OCI-LY1 (cell line): ENCODE measurements around the gene SLC6A16.
A peak's percentile ranks its signal among the peaks of the same experiment; 100 is the strongest.

Experiments used
- H2AFZ ChIP-seq: fragments of 200-600 bp; sonication (generic), shearing (Covaris generic); 2 replicates; pipeline ENCODE4 v1.6.0; 2014; ENCODE audit warnings: antibody characterized with exemption, mild to moderate bottlenecking, low read length
- H3F3A ChIP-seq: fragments of 200-600 bp; sonication (generic), shearing (Covaris generic); 2 replicates; pipeline ENCODE4 v1.6.0; 2014; ENCODE audit warnings: mild to moderate bottlenecking, antibody characterized with exemption, low read length, moderate library complexity; ENCODE audit not compliant: insufficient read depth
- H3K27ac ChIP-seq: fragments of 200-600 bp; sonication (generic); 2 replicates; pipeline ENCODE4 v1.5.1; 2014; ENCODE audit warnings: low read length, mixed run types, mild to moderate bottlenecking, low read depth; ENCODE audit not compliant: poor library complexity, severe bottlenecking
- H3K27me3 ChIP-seq: fragments of 200-600 bp; sonication (generic); 2 replicates; pipeline ENCODE4 v1.6.0; 2014; ENCODE audit warnings: antibody characterized with exemption, mild to moderate bottlenecking, low read length, moderate library complexity; ENCODE audit not compliant: insufficient read depth
- H3K36me3 ChIP-seq: fragments of 200-600 bp; sonication (generic); 2 replicates; pipeline ENCODE4 v1.6.1; 2014; ENCODE audit warnings: mild to moderate bottlenecking, antibody characterized with exemption, low read length, moderate library complexity, mixed read lengths; ENCODE audit not compliant: insufficient read depth
- H3K4me1 ChIP-seq: fragments of 200-600 bp; sonication (generic); 2 replicates; pipeline ENCODE4 v1.5.1; 2014; ENCODE audit warnings: mild to moderate bottlenecking, low read length, moderate library complexity; ENCODE audit not compliant: insufficient read depth, severe bottlenecking
- H3K4me2 ChIP-seq: fragments of 200-600 bp; sonication (generic), shearing (Covaris generic); 2 replicates; pipeline ENCODE4 v1.6.1; 2014; ENCODE audit warnings: low read length
- H3K4me3 ChIP-seq: fragments of 200-600 bp; sonication (generic); 2 replicates; pipeline ENCODE4 v1.5.1; 2014; ENCODE audit warnings: low read length, low read depth, mild to moderate bottlenecking, mixed read lengths; ENCODE audit not compliant: poor library complexity, severe bottlenecking
- H3K79me2 ChIP-seq: fragments of 200-600 bp; shearing (Covaris generic); 2 replicates; pipeline ENCODE4 v1.6.1; 2016; ENCODE audit warnings: mixed run types, low read length, mixed read lengths; ENCODE audit not compliant: insufficient read depth
- H3K9ac ChIP-seq: fragments of 200-600 bp; sonication (generic), shearing (Covaris generic); 2 replicates; pipeline ENCODE4 v1.6.1; 2014; ENCODE audit warnings: mild to moderate bottlenecking, low read length, mixed read lengths
- H3K9me2 ChIP-seq: fragments of 200-600 bp; sonication (generic), shearing (Covaris generic); 2 replicates; pipeline ENCODE4 v1.6.1; 2014; ENCODE audit warnings: low read depth, mild to moderate bottlenecking, low read length, mixed read lengths
- H3K9me3 ChIP-seq: fragments of 200-600 bp; shearing (Covaris generic); 2 replicates; pipeline ENCODE4 v1.6.1; 2014; ENCODE audit warnings: low read length, mixed read lengths
- H4K20me1 ChIP-seq: fragments of 200-600 bp; sonication (generic), shearing (Covaris generic); 2 replicates; pipeline ENCODE4 v1.6.0; 2016; ENCODE audit warnings: mild to moderate bottlenecking, low read length; ENCODE audit not compliant: insufficient read depth
- CTCF ChIP-seq: fragments of 200-600 bp; sonication (generic), shearing (Covaris generic); IDR thresholded peaks from 2 replicates; pipeline ENCODE4 v1.5.1; 2017; ENCODE audit warnings: mild to moderate bottlenecking, antibody characterized with exemption, low read length, moderate library complexity, mixed read lengths
- EZH2 ChIP-seq: fragments of 200-600 bp; sonication (generic), shearing (Covaris generic); IDR thresholded peaks from 2 replicates; pipeline ENCODE4 v1.8.0; 2017; ENCODE audit warnings: borderline replicate concordance, mixed run types, mild to moderate bottlenecking, antibody characterized with exemption, low read length, moderate library complexity, mixed read lengths

Gene SLC6A16

DNA sequence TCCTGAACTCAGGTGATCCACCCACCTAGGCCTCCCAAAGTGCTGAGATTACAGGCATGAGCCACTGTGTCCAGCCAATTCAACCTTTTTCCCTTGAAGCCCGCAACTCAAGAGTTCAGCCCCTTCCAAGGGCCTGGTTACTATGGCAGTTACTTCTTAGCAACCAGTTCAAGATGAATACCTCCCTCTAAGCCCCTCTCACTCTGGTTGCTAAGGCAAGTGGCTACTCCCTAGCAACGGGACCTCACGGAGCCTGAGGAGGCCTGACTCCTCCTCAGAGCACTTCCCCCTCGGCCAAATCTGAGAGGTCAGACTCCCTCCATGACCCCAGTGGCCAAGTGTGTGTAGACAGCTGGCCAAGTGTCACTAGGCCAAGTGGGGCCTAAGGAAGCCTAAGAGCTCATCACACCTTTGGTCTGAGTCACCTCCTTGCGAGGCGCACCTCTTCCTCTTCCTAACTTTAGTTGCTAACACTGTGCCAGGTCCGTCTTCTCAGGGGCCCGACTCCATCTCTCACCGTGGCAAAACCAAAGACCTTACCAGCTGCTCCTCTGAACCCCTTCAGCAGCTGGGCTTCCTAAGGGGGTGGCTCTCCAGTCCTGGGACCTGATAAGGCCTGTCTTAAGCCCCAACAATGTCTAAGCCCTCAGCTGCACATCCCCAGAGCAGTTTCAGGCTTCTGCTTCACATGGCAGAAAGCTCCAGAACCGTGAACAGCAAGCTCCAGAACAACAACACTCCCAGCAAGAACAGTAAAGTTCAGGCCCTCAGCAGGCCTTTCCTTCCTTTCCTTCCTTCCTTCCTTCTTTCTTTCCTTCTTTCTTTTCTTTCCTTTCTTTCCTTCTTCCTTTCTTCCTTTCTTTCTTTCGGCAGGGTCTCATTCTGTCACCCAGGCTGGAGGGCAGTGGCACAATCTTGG, 19.8 kb upstream of the SLC6A16 start:
- Histone ChIP-seq H3K27ac (peak overlapping the region; percentile 28), H4K20me1 (no peaks in the 10 kb centered on the region), H2AFZ (no peak overlapping the region), H3K36me3 (peaks cover 13% of the 10 kb centered on the region), H3K27me3 (no peaks in the 10 kb centered on the region), H3K9me3 (no peaks in the 10 kb centered on the region), H3K4me3 (no peak overlapping the region), H3K9ac (no peak overlapping the region), H3K4me2 (no peak overlapping the region), H3F3A (0 out of 2 replicates have a peak, but pooled peaks cover 3% of the 10 kb centered on the region), H3K79me2 (no peaks in the 10 kb centered on the region), H3K9me2 (no peaks in the 10 kb centered on the region), H3K4me1 (peaks cover 23% of the 10 kb centered on the region)
- TF ChIP-seq CTCF (no peak), EZH2 (no peak)

- Histone ChIP-seq H3K4me1 (peaks cover 33% of the 10 kb centered on the region), H2AFZ (no peak overlapping the region), H3K9me2 (no peaks in the 10 kb centered on the region), H3K9ac (no peak overlapping the region), H3K27me3 (no peaks in the 10 kb centered on the region), H3K27ac (no peak overlapping the region), H3K9me3 (no peaks in the 10 kb centered on the region), H3K79me2 (no peaks in the 10 kb centered on the region), H3K4me2 (no peak overlapping the region), H3K4me3 (no peak overlapping the region), H3F3A (0 out of 2 replicates have a peak, but pooled peaks cover 3% of the 10 kb centered on the region), H4K20me1 (no peaks in the 10 kb centered on the region), H3K36me3 (peaks cover 29% of the 10 kb centered on the region)
- no peak for TF ChIP-seq CTCF
- no peak for TF ChIP-seq EZH2
Observed at GRCh38 chr19:49343123-49343522, 18.1 kb upstream of the SLC6A16 start.

DNA sequence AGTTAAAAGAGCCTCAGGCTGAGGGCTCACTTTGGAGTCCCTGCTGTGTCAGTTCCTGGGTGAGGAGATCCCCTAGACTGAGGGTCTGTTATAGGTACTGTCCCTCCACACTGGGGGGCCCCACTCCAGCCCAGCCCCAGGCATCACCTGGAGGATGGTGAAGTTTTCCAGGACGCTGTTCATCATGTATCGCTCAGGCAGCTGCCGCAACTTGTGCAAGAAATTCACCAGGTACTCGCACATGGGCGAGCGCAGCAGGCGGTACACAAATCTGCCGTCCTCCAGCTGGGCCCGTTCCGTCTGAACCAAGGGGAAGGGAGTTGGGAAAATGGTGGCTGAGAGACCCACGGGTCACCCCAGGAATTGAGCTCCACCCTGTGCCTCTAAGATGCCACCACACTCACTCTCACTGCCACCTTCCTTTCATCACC, 17.3 kb upstream of the SLC6A16 start:
- no peak overlapping the region for H3K4me3 ChIP-seq
- 0 out of 2 replicates have a peak, but pooled peaks cover 3% of the 10 kb centered on the region for H3F3A ChIP-seq
- no peak overlapping the region for H3K4me2 ChIP-seq
- H4K20me1 ChIP-seq: no peaks in the 10 kb centered on the region
- no peak for TF ChIP-seq CTCF
- no peak for TF ChIP-seq EZH2
- no peaks in the 10 kb centered on the region for H3K9me3 ChIP-seq
- no peaks in the 10 kb centered on the region for H3K27me3 ChIP-seq
- H3K36me3 ChIP-seq: peaks cover 37% of the 10 kb centered on the region
- no peaks in the 10 kb centered on the region for H3K79me2 ChIP-seq
- H3K27ac ChIP-seq: no peak overlapping the region
- H3K4me1 ChIP-seq: peaks cover 39% of the 10 kb centered on the region
- no peak overlapping the region for H3K9ac ChIP-seq
- H2AFZ ChIP-seq: no peak overlapping the region
- H3K9me2 ChIP-seq: no peaks in the 10 kb centered on the region
